Lower leg skin (tissue), 4 donors: ENCODE measurements around the gene DLG2. TPM values are rescaled to one million over a fixed set of nuclear protein-coding genes. Genes with fewer than 3 reads are reported as not detected.

Source experiments
- DNase-seq, 2 donors: peaks; one replicate each; pipeline ENCODE4 v3.0.0-alpha.2; 2019; ENCODE audit warnings: low spot score in 2 of 2
- H3K4me3 ChIP-seq: fragments of 200-600 bp; sonication (generic); 2 replicates; pipeline ENCODE4 v1.5.1; 2017; ENCODE audit warnings: mild to moderate bottlenecking, low read depth; ENCODE audit not compliant: poor library complexity, severe bottlenecking
- CTCF ChIP-seq, 3 donors: fragments of 450-650 bp; IDR thresholded peaks; one replicate each; pipeline ENCODE4 v1.5.1; 2016; ENCODE audit warnings: antibody characterized with exemption in 3 of 3, mild to moderate bottlenecking in 3 of 3, moderate library complexity in 2 of 3
- POLR2A ChIP-seq, 2 donors: fragments of 450-650 bp; IDR thresholded peaks; one replicate each; pipeline ENCODE4 v1.6.1; 2016 to 2017; ENCODE audit warnings: antibody characterized with exemption in 2 of 2, mild to moderate bottlenecking in 1 of 2, moderate library complexity in 1 of 2
- WGBS, 2 donors: methylation state at CpG; one replicate each; pipeline ENCODE4 v1.1.5; 2018; 5-methylcytosine and 5-hydroxymethylcytosine counted together
- intact Hi-C: fragments of 100-400 bp; cut with DNase I; formaldehyde crosslinking; loops from one replicate; pipeline ENCODE4 v1.15.0; 2023; ENCODE audit warnings: low total_unique reads
- total RNA-seq, 4 donors: library from RNA; depleted of rRNA; stranded (reverse); fragments of >200 nt; gene quantifications; one replicate each; pipeline ENCODE4 v1.1.0, GENCODE V29; 2016

The DLG2 gene
- total RNA-seq, 4 donors from 2014 or later = 37.6 to 68.3 (median 46.0) TPM

DNA sequence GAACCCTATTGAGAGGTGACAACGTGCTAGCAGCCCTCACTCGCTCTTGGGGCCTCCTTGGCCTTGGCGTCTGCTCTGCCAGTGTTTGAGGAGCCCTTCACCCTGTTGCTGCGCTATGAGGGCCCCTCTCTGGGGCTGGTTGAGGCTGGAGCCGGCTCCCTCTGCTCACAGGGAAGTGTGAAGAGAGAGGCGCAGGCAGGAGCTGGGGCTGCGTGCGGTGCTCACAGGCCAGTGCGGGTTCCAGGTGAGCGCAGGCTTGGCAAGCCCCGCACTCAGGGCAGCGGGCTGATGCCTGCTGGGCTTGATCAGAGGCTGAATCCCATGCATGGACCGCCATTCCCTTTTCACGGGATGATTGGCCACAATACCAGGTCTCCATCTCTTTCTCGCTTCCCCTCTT, 90.7 kb downstream of the DLG2 start:
- TF ChIP-seq POLR2A (IDR thresholded peaks at IDR 0.05) (no peak), CTCF (IDR thresholded peaks at IDR 0.05) (no peak)
- no peak overlapping the region for H3K4me3 ChIP-seq
- intact Hi-C loops = no loop called here
- 90 to 92% methylated on average over 15 of the region's 15 CpGs for WGBS, 2 donors
- DNase-seq = no peak

DNA sequence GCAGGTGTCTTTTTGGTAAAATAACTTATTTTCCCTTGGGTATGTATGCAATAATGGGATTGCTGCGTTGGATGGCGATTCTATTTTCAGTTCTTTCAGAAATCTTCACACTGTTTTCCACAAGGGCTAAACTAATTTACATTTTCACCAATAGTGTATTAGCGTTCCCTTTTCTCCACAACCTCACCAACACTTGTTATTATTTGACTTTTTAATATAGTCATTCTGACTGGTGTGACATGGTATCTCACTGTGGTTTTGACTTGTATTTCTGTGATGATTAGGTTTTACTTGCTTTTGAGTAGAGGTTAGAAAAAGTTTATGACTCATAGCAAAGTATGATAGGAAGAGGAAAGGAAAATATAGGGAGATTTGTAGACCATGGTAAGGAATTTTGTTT, 92.3 kb downstream of the DLG2 start:
- no peak overlapping the region for H3K4me3 ChIP-seq
- no peak for DNase-seq
- 92 to 96% methylated on average over 3 of the region's 3 CpGs for WGBS, 2 donors
- intact Hi-C loops = no loop called here
- TF ChIP-seq POLR2A (IDR thresholded peaks at IDR 0.05) (no peak), CTCF (IDR thresholded peaks at IDR 0.05) (no peak)

DNA sequence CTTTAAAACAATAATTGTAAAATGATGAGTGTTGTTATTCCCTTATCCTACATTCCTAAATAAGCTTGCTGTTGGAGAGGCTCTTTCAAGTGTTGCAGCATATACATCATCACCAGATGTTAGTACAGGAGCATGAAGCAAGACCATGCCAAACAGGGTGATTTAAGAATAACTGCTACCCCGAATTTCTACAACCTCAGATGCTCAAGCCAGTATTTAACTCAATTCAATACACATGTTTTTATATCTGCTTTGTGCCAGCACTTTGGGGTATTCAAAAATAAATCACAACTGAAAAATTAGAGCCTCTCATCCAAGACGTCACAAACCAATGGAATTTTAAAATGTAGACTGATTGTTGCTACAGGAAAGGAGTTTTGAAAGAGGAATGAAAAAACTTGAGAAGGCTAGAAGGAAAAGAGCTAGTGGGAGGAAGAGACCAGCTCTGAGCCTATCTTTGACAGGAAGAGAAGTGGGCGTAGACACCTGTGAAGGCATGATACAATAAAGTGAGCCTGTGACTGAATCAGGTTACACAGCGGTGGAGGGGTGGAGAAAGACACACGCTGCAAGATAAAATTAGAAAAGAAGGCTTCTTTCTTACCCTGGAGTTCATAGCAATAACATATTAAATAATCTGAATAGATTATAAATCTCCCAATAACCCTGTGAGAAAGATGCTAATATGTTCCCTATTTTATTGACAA, 95.8 kb downstream of the DLG2 start:
- WGBS, 2 donors = 36 to 45% methylated on average over 5 of the region's 5 CpGs
- no peak for TF ChIP-seq CTCF (IDR thresholded peaks at IDR 0.05)
- TF ChIP-seq POLR2A (IDR thresholded peaks at IDR 0.05) = no peak
- no peak for DNase-seq
- intact Hi-C loops = no loop called here
- H3K4me3 ChIP-seq = no peak overlapping the region

DNA sequence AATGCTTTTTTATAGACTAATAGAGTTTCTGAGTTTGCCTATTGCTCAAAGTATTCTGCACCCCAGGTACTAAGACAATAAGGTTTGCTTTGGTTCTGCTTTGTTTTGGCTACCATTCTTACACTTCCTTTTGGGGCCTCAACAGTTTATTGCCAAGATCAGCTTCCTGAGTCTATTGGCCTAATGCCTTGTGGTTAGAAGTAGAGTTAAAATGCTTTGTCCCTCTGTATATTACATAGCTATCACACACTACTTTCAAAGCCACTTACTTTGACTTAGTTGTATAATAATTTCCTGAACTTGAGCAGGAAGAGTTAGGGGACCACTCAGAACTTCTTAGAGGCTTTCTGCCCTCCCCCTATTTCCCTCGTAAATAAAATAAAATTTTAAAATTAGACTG, 96.5 kb downstream of the DLG2 start:
- no peak for TF ChIP-seq POLR2A (IDR thresholded peaks at IDR 0.05)
- TF ChIP-seq CTCF (IDR thresholded peaks at IDR 0.05) = no peak
- WGBS, 2 donors = 62 to 73% methylated on average over 1 of the region's 1 CpG
- H3K4me3 ChIP-seq = no peak overlapping the region
- intact Hi-C loops = no loop called here
- no peak for DNase-seq

DNA sequence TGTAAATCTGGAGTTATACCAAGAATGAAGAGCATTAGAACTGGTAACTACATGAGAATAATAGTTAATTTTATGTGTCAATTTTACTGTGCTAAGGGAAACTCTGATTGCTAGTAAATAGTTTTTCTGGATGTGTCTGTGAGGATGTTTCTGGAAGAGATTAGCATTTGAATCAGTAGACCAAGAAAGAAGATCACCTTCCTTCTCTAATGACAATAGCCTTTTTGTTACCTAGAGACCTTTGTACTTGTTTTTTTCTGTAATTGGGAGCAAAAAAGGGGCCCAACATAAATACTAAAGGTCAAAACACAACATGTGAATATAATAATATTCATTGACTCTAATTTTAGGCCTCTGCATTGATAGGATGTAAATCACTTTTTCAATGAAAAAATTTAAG, 100.6 kb downstream of the DLG2 start:
- intact Hi-C loops = no loop called here
- TF ChIP-seq POLR2A (IDR thresholded peaks at IDR 0.05) = no peak
- TF ChIP-seq CTCF (IDR thresholded peaks at IDR 0.05) = no peak
- H3K4me3 ChIP-seq = no peak overlapping the region

GRCh38 chr11:85525686-85526085, 101.5 kb downstream of the DLG2 start:
- WGBS, 2 donors = 75 to 82% methylated on average over 3 of the region's 3 CpGs
- intact Hi-C loops = no loop called here
- no peak for TF ChIP-seq POLR2A (IDR thresholded peaks at IDR 0.05)
- no peak for TF ChIP-seq CTCF (IDR thresholded peaks at IDR 0.05)
- no peak overlapping the region for H3K4me3 ChIP-seq
- no peak for DNase-seq

More for the DNA sequence above, 100.6 kb downstream of the DLG2 start:
- no peak for DNase-seq
